OCI-LY3 (cell line): Measurements from ENCODE around the gene GPX5.

Experiments
- CTCF ChIP-seq: fragments of 200-600, 300-600 bp; sonication (generic); IDR thresholded peaks from 2 replicates; pipeline ENCODE4 v1.5.1; 2014; ENCODE audit warnings: antibody characterized with exemption, low read length, low read depth
- EZH2phosphoT487 ChIP-seq: fragments of 200-600 bp; shearing (Covaris generic); IDR thresholded peaks from 2 replicates; pipeline ENCODE4 v1.6.1; 2018; ENCODE audit warnings: antibody characterized with exemption, mixed run types, low read depth

GRCh38 chr6:28566527-28567252, 41.0 kb downstream of the GPX5 start:
- TF ChIP-seq CTCF (no peak), EZH2phosphoT487 (no peak)
